Neural crest cell (in vitro differentiated cells): ENCODE measurements around the gene FAM136A. TPM values are rescaled to one million over a fixed set of nuclear protein-coding genes. Genes with fewer than 3 reads are reported as not detected.
"Not testable (repeated sequence)": the region's sequence is repeated elsewhere in the genome, so short reads cannot be mapped to it uniquely, and the experiment has no call there.

Source experiments
- DNase-seq: peaks from one replicate; pipeline ENCODE4 v3.0.0; 2021; ENCODE audit warnings: low read depth, mixed read lengths, low spot score
- H3K27ac Mint-ChIP-seq: one replicate; pipeline ENCODE4 v1.8.0; 2021; ENCODE audit warnings: mild to moderate bottlenecking, mixed read lengths; ENCODE audit not compliant: unreplicated experiment
- H3K27me3 Mint-ChIP-seq: 2 replicates; pipeline ENCODE4 v1.8.0; 2021; ENCODE audit warnings: low read depth, mild to moderate bottlenecking, mixed read lengths
- H3K36me3 Mint-ChIP-seq: 2 replicates; pipeline ENCODE4 v1.8.0; 2021; ENCODE audit warnings: low read depth, mild to moderate bottlenecking, mixed read lengths
- H3K4me1 Mint-ChIP-seq: 2 replicates; pipeline ENCODE4 v1.8.0; 2021; ENCODE audit warnings: mixed read lengths
- H3K4me3 Mint-ChIP-seq: one replicate; pipeline ENCODE4 v1.8.0; 2021; ENCODE audit warnings: mild to moderate bottlenecking, mixed read lengths
- H3K9me3 Mint-ChIP-seq: 2 replicates; pipeline ENCODE4 v1.8.0; 2021; ENCODE audit warnings: mixed read lengths
- total RNA-seq: library from RNA; stranded (reverse); gene quantifications from 2 replicates; pipeline ENCODE4 v1.2.1, GENCODE V29; 2021
- TF ChIP-seq, protein P1 (sequence below): fragments of 200-600 bp; sonication (generic); conservative IDR thresholded peaks from 2 replicates; pipeline ENCODE4 v1.5.0; 2021; ENCODE audit warnings: antibody characterized with exemption, mild to moderate bottlenecking

FAM136A gene
- total RNA-seq, 1 donor from 2014 or later, result 76.9 TPM

DNA sequence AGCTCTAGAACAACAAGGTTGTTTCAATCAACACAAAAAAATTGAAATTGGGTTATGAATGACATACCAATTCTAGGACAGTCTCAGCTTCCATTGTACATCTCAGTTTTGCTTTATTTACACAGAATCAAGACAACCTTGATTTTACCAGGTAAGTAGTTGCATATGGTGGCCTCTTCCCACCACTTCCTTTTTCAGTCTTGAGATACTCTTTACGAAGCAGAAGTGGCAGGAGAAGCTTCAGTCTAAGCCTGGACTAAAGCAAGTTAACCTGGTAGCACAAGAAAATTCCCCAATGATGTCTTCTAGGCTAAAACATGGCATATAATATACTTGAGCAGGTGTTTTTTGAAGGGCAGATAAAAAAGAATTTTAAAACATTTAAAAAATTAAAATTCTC lies 10.7 kb upstream of the FAM136A start:
- no peaks in the 10 kb centered on the region for H3K9me3 Mint-ChIP-seq
- no peaks in the 10 kb centered on the region for H3K4me1 Mint-ChIP-seq
- H3K4me3 Mint-ChIP-seq, result no peak overlapping the region
- TF ChIP-seq, protein P1, sequence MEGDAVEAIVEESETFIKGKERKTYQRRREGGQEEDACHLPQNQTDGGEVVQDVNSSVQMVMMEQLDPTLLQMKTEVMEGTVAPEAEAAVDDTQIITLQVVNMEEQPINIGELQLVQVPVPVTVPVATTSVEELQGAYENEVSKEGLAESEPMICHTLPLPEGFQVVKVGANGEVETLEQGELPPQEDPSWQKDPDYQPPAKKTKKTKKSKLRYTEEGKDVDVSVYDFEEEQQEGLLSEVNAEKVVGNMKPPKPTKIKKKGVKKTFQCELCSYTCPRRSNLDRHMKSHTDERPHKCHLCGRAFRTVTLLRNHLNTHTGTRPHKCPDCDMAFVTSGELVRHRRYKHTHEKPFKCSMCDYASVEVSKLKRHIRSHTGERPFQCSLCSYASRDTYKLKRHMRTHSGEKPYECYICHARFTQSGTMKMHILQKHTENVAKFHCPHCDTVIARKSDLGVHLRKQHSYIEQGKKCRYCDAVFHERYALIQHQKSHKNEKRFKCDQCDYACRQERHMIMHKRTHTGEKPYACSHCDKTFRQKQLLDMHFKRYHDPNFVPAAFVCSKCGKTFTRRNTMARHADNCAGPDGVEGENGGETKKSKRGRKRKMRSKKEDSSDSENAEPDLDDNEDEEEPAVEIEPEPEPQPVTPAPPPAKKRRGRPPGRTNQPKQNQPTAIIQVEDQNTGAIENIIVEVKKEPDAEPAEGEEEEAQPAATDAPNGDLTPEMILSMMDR, result no peak
- H3K27me3 Mint-ChIP-seq, result peaks cover 11% of the 10 kb centered on the region
- no peak for DNase-seq
- H3K36me3 Mint-ChIP-seq, result no peaks in the 10 kb centered on the region
- no peak overlapping the region for H3K27ac Mint-ChIP-seq

DNA sequence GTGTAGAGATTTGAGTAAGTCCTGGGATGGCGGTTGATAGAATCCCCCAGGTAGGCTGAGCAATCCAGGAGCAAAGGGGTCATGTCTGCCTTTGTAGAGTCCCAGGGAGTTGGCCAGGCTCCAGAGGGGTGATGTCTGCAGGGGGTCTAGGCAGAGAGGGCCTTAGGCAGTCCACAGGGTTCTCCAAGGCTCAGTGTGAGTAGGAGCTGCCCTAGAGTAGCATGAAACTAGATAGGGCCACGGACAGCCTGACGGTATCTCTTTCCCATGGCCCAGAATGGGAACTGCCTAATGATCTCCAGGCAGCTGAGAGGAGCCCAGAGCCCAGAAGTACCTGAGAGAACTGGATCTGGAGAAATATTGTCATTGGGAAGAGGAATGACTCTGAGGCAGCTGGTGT lies 9.0 kb upstream of the FAM136A start:
- no peaks in the 10 kb centered on the region for H3K4me1 Mint-ChIP-seq

DNA sequence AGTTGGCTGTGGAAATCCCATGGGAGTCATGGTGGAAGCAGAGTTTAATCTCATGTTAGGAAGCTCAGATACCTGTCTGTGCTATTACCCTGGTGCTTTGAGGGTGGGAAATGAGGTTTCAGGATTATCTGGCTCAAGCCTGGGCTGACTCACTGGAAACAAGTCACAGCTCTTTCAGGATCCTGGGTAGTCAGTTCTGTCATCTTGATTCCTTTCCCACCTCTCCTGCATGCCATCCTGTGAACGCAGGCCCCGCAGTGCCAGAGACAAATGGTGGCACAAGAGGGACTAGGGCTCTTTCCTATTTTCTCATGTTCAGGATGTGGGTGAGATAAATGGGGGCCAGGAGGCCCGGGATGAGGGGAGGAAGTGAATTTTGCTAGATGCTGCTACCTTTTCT lies 3.7 kb upstream of the FAM136A start:
- TF ChIP-seq, protein P1, result no peak
- Mint-ChIP-seq H3K4me1 (peaks cover 28% of the 10 kb centered on the region), H3K36me3 (peaks cover 5% of the 10 kb centered on the region), H3K27me3 (peaks cover 3% of the 10 kb centered on the region), H3K4me3 (no peak overlapping the region), H3K27ac (no peak overlapping the region), H3K9me3 (peaks cover 3% of the 10 kb centered on the region)
- no peak for DNase-seq

More for the DNA sequence above, 9.0 kb upstream of the FAM136A start:
- H3K27me3 Mint-ChIP-seq, result peaks cover 3% of the 10 kb centered on the region
- H3K27ac Mint-ChIP-seq, result no peak overlapping the region
- no peak overlapping the region for H3K4me3 Mint-ChIP-seq
- TF ChIP-seq, protein P1, result no peak
- DNase-seq, result no peak
- no peaks in the 10 kb centered on the region for H3K9me3 Mint-ChIP-seq
- H3K36me3 Mint-ChIP-seq, result no peaks in the 10 kb centered on the region

DNA sequence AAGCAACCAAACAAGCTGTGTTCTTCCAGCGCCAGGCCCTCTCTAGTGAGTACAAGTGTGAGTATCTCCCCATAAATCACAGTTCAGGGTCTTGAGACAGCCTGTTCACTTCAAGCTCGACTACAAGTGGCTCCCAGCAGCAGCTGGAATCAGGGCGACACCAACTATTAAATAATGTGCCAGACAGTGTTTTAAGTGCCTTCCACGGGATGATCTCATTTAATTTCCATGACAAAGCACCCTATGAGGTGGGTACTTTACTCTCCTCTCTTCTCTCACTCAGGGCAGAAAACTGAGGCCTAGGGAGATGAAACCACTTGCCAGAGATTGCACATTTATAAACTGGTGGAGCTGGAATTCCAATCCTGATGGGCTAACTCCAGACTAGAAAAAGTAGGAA lies 2.6 kb upstream of the FAM136A start:
- Mint-ChIP-seq H3K9me3 (peaks cover 3% of the 10 kb centered on the region), H3K4me1 (peaks cover 30% of the 10 kb centered on the region), H3K27me3 (peaks cover under 1% of the 10 kb centered on the region), H3K4me3 (no peak overlapping the region), H3K36me3 (peaks cover 7% of the 10 kb centered on the region), H3K27ac (no peak overlapping the region)
- TF ChIP-seq, protein P1, result no peak
- DNase-seq, result no peak

DNA sequence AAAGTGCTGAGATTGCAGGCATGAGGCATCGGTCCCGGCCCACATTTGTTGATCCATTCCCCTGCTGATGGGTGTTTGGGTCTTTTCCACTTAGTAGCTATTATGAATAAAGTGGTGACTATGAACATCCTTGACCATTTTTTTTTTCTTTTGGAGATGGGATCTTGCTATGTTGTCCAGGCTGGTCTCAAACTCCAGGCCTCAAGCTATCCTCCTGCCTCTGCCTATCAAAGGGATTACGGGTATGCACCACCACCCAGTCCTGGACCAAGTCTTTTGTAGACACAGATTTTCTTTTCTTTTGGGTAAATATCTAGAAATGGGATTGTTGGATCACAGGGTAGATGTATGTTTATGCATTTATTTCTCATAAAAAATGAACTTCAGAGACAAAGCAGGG lies 1.3 kb upstream of the FAM136A start:
- TF ChIP-seq, protein P1, result no peak
- no peak for DNase-seq
- Mint-ChIP-seq H3K36me3 (peaks cover 13% of the 10 kb centered on the region), H3K27me3 (no peaks in the 10 kb centered on the region), H3K27ac (no peak overlapping the region), H3K4me3 (peak overlapping the region; percentile 94), H3K9me3 (peaks cover 3% of the 10 kb centered on the region), H3K4me1 (peaks cover 30% of the 10 kb centered on the region)

DNA sequence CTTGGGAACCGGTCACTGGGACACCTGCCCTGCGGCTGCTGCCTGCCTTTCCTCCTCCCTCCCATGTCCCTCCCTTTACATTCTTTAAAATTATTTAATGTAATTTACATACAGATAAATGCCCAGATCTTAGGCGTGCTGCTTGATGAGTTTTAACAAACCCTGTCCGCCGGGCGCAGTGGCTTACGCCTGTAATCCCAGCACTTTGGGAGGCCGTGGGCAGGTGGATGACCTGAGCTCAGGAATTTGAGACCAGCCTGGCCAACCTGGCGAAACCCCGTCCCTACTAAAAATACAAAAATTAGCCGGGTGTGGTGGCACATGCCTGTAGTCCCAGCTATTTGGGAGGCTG lies 304 bp upstream of the FAM136A start:
- not testable (repeated sequence) for H3K9me3 Mint-ChIP-seq, H3K27me3 Mint-ChIP-seq, H3K27ac Mint-ChIP-seq, DNase-seq
- Mint-ChIP-seq H3K36me3 (peaks cover 14% of the 10 kb centered on the region), H3K4me3 (peak overlapping the region; percentile 92), H3K4me1 (peaks cover 30% of the 10 kb centered on the region)
